ENCODE measurements around the gene BABAM2.

Gene BABAM2

GRCh38 chr2:28240937-28241336 lies 350.4 kb downstream of the BABAM2 start:
- DNase-seq (ENCODE audit: low spot score), result no peak
- no peak for TF ChIP-seq CTCF (IDR thresholded peaks at IDR 0.05; ENCODE audit: extremely low read depth, missing control alignments)

- no peak for TF ChIP-seq CTCF (IDR thresholded peaks at IDR 0.05; ENCODE audit: extremely low read depth, missing control alignments)
- DNase-seq (ENCODE audit: low spot score), result no peak
These were observed 356.8 kb downstream of the BABAM2 start for GRCh38 chr2:28247290-28247689.

GRCh38 chr2:28247734-28248133 lies 357.2 kb downstream of the BABAM2 start:
- no peak for TF ChIP-seq CTCF (IDR thresholded peaks at IDR 0.05; ENCODE audit: extremely low read depth, missing control alignments)
- DNase-seq (ENCODE audit: low spot score), result no peak

- no peak for DNase-seq (ENCODE audit: low spot score)
- no peak for TF ChIP-seq CTCF (IDR thresholded peaks at IDR 0.05; ENCODE audit: extremely low read depth, missing control alignments)
These were observed 358.0 kb downstream of the BABAM2 start for GRCh38 chr2:28248511-28248910.

- no peak for DNase-seq (ENCODE audit: low spot score)
- TF ChIP-seq CTCF (IDR thresholded peaks at IDR 0.05; ENCODE audit: extremely low read depth, missing control alignments), result no peak
These were observed 359.5 kb downstream of the BABAM2 start for GRCh38 chr2:28250006-28250405.

- no peak for TF ChIP-seq CTCF (IDR thresholded peaks at IDR 0.05; ENCODE audit: extremely low read depth, missing control alignments)
- DNase-seq (ENCODE audit: low spot score), result no peak
These were observed 360.8 kb downstream of the BABAM2 start for GRCh38 chr2:28251337-28251736.

- peak; percentile 49 for DNase-seq (ENCODE audit: low spot score)
- no peak for TF ChIP-seq CTCF (IDR thresholded peaks at IDR 0.05; ENCODE audit: extremely low read depth, missing control alignments)
These were observed 361.8 kb downstream of the BABAM2 start for GRCh38 chr2:28252311-28252710.
